ENCODE results near the gene PLBD2. TPM values are rescaled to one million over a fixed set of nuclear protein-coding genes. Genes with fewer than 3 reads are reported as not detected.

The PLBD2 gene
- total RNA-seq, 1 experiment from 2014 or later, result 31.4 TPM

GRCh38 chr12:113439301-113439597 is 80.9 kb downstream of the PLBD2 start:
- TF ChIP-seq CTCF (conservative IDR thresholded peaks at IDR 0.05), result no peak
- no peak for DNase-seq
- Histone ChIP-seq H4K91ac (ENCODE audit: insufficient read length, low read depth, low read length) (no peak overlapping the region), H3K79me2 (ENCODE audit: insufficient read depth, low read length) (no peaks in the 10 kb centered on the region), H4K20me1 (ENCODE audit: control insufficient read depth, insufficient read depth, insufficient read length) (no peaks in the 10 kb centered on the region), H2BK15ac (ENCODE audit: low read depth, low read length) (no peak overlapping the region), H2AFZ (ENCODE audit: low read length) (no peak overlapping the region), H3K4me2 (ENCODE audit: insufficient read depth, insufficient read length, low read length) (no peak overlapping the region), H3K18ac (ENCODE audit: insufficient read length, low read depth, low read length) (no peak overlapping the region), H3K27ac (ENCODE audit: insufficient read length, low read depth, low read length) (no peak overlapping the region), H4K8ac (replicated peaks; ENCODE audit: insufficient read length, low read depth, low read length) (no peak overlapping the region), H2BK120ac (ENCODE audit: low read depth, low read length, poor library complexity, severe bottlenecking) (no peak overlapping the region), H3K27me3 (ENCODE audit: insufficient read depth, low read length) (no peaks in the 10 kb centered on the region), H3K9me3 (ENCODE audit: control insufficient read depth, low read depth, low read length) (no peaks in the 10 kb centered on the region), H3K56ac (ENCODE audit: insufficient read length, low read depth, low read length) (no peak overlapping the region), H3K4me1 (ENCODE audit: insufficient read depth, low read length) (no peaks in the 10 kb centered on the region), H3K9ac (ENCODE audit: extremely low read depth, insufficient read length, low read length) (no peak overlapping the region), H2AK5ac (ENCODE audit: insufficient read length, low read length) (no peak overlapping the region), H2BK12ac (ENCODE audit: insufficient read length, low read depth, low read length) (no peak overlapping the region), H2BK5ac (ENCODE audit: insufficient read length, low read length) (no peak overlapping the region), H3K23ac (ENCODE audit: insufficient read length, low read depth, low read length) (no peak overlapping the region), H3T11ph (ENCODE audit: low read length) (no peak overlapping the region), H4K5ac (ENCODE audit: insufficient read length, low read depth, low read length) (no peak overlapping the region), H3K23me2 (ENCODE audit: insufficient read length, low read depth, low read length, poor library complexity, severe bottlenecking) (no peaks in the 10 kb centered on the region), H3K14ac (ENCODE audit: insufficient read depth, low read length) (no peak overlapping the region), H3K79me1 (ENCODE audit: insufficient read depth, low read depth, low read length, poor library complexity, severe bottlenecking) (no peaks in the 10 kb centered on the region), H3K4ac (ENCODE audit: low read depth, low read length) (no peak overlapping the region), H2BK20ac (ENCODE audit: low read depth, low read length, poor library complexity, severe bottlenecking) (no peak overlapping the region)
- no peak overlapping the region for H3K27ac Mint-ChIP-seq
- no peaks in the 10 kb centered on the region for H3K36me3 Mint-ChIP-seq (ENCODE audit: insufficient read depth in 1 of 3, low read depth in 3 of 3)
- H3K9me3 Mint-ChIP-seq, result no peaks in the 10 kb centered on the region
- no CpG with 5 or more reads among the region's 4 CpGs for WGBS (ENCODE audit: extremely low coverage, insufficient read length, low lambda C conversion rate)
- H3K4me1 Mint-ChIP-seq, result peaks cover 3 to 6% of the 10 kb centered on the region in 2 experiments; a peak in 2 of 4 replicates
- no peak overlapping the region for H3K4me3 Mint-ChIP-seq
- H3K27me3 Mint-ChIP-seq (ENCODE audit: low read depth), result peaks cover 11% of the 10 kb centered on the region
